RWPE1 (cell line): ENCODE measurements around the gene RSPO3.

Experiments
- CTCF ChIA-PET: fragments of 350-600 bp; sonication (Branson Sonifier 250); formaldehyde crosslinking; extraction: SDS; loops from one replicate; lab custom pipeline; 2021; lab: Yijun Ruan, JAX
- POLR2A ChIA-PET: fragments of 400-600 bp; formaldehyde crosslinking; extraction: SDS; loops from one replicate; lab custom pipeline; 2020; ENCODE audit warnings: antibody characterized with exemption; ENCODE audit not compliant: low non-redundant PET; lab: Yijun Ruan, JAX
- DNase-seq: peaks from one replicate; pipeline ENCODE4 v3.0.0; 2012; ENCODE audit warnings: low spot score
- H3K27ac ChIP-seq: fragments of 450-650 bp; 2 replicates; pipeline ENCODE4 v1.5.1; 2017
- TF ChIP-seq, protein P1 (sequence below): fragments of 450-650 bp; conservative IDR thresholded peaks from 2 replicates; pipeline ENCODE4 v1.5.1; 2017; ENCODE audit warnings: low read depth, mild to moderate bottlenecking

The RSPO3 gene

GRCh38 chr6:127134136-127134535 lies 15.7 kb downstream of the RSPO3 start:
- TF ChIP-seq, protein P1, sequence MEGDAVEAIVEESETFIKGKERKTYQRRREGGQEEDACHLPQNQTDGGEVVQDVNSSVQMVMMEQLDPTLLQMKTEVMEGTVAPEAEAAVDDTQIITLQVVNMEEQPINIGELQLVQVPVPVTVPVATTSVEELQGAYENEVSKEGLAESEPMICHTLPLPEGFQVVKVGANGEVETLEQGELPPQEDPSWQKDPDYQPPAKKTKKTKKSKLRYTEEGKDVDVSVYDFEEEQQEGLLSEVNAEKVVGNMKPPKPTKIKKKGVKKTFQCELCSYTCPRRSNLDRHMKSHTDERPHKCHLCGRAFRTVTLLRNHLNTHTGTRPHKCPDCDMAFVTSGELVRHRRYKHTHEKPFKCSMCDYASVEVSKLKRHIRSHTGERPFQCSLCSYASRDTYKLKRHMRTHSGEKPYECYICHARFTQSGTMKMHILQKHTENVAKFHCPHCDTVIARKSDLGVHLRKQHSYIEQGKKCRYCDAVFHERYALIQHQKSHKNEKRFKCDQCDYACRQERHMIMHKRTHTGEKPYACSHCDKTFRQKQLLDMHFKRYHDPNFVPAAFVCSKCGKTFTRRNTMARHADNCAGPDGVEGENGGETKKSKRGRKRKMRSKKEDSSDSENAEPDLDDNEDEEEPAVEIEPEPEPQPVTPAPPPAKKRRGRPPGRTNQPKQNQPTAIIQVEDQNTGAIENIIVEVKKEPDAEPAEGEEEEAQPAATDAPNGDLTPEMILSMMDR, result no peak
- CTCF ChIA-PET, result interaction anchor here (0.7 kb wide), 1 partner anchor 382 kb away, joined by 3 read pairs; no protein-coding TSS in a partner anchor
- no peak overlapping the region for H3K27ac ChIP-seq
- DNase-seq, result no peak
- POLR2A ChIA-PET, result no interaction called here

DNA sequence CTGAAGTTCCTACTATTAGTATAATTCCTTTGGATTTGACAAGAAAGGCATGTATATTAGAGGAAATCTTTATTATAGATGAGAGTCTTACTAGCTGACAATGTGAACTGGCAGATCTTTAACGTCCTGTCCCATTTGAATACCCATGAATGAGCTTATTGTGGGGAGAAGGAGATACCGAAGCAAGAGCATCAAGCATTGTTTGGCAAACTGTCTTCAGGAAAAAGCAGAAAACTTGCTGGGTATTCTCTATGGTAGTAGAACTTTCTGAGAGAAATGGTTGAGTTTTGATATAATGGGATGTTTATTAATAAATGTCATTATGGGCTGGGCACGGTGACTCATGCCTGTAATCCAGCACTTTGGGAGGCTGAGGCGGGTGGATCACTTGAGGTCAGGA lies 18.3 kb downstream of the RSPO3 start:
- DNase-seq, result no peak
- POLR2A ChIA-PET, result no interaction called here
- TF ChIP-seq, protein P1, result no peak
- no peak overlapping the region for H3K27ac ChIP-seq
- CTCF ChIA-PET, result interaction anchor here (0.6 kb wide), 1 partner anchor 452 kb away, joined by 3 read pairs; no protein-coding TSS in a partner anchor

- ChIA-PET POLR2A (no interaction called here), CTCF (interaction anchor here (0.6 kb wide), 1 partner anchor 326 kb away, joined by 3 read pairs; no protein-coding TSS in a partner anchor)
- TF ChIP-seq, protein P1, result no peak
- DNase-seq, result peak; percentile 9
- H3K27ac ChIP-seq, result no peak overlapping the region
Measured at GRCh38 chr6:127146932-127147331, 28.5 kb downstream of the RSPO3 start.

GRCh38 chr6:127147534-127147933 lies 29.1 kb downstream of the RSPO3 start:
- TF ChIP-seq, protein P1, result no peak
- CTCF ChIA-PET, result interaction anchor here (0.6 kb wide), 1 partner anchor 327 kb away, joined by 3 read pairs; no protein-coding TSS in a partner anchor
- POLR2A ChIA-PET, result no interaction called here
- no peak for DNase-seq
- no peak overlapping the region for H3K27ac ChIP-seq

- DNase-seq, result no peak
- H3K27ac ChIP-seq, result no peak overlapping the region
- ChIA-PET POLR2A (no interaction called here), CTCF (no interaction called here)
- TF ChIP-seq, protein P1, result no peak
Measured at GRCh38 chr6:127148511-127148910, 30.0 kb downstream of the RSPO3 start.

GRCh38 chr6:127154509-127154908 lies 36.0 kb downstream of the RSPO3 start:
- DNase-seq, result no peak
- CTCF ChIA-PET, result no interaction called here
- POLR2A ChIA-PET, result no interaction called here
- TF ChIP-seq, protein P1, result no peak
- no peak overlapping the region for H3K27ac ChIP-seq
